ENCODE measurements around the gene LRCOL1. TPM values are rescaled to one million over a fixed set of nuclear protein-coding genes. Genes with fewer than 3 reads are reported as not detected.

LRCOL1 gene
- polyA plus RNA-seq, 5 donors: 0.74 to 2.2 (median 1.3) TPM

GRCh38 chr12:132568301-132568700 lies 42.1 kb downstream of the LRCOL1 start:
- DNase-seq: no peak

- DNase-seq: no peak
These were observed 43.8 kb downstream of the LRCOL1 start for GRCh38 chr12:132566516-132567131.

GRCh38 chr12:132565365-132565764 lies 45.0 kb downstream of the LRCOL1 start:
- no peak for DNase-seq

- DNase-seq: no peak
These were observed 46.5 kb downstream of the LRCOL1 start for GRCh38 chr12:132563911-132564310.

GRCh38 chr12:132562489-132563021 lies 47.8 kb downstream of the LRCOL1 start:
- no peak for DNase-seq

GRCh38 chr12:132561427-132562156 lies 48.8 kb downstream of the LRCOL1 start:
- no peak for DNase-seq

GRCh38 chr12:132560614-132561426 lies 49.6 kb downstream of the LRCOL1 start:
- DNase-seq: peak; percentile 56 to 58

- no peak for DNase-seq
These were observed 50.1 kb downstream of the LRCOL1 start for GRCh38 chr12:132560364-132560613.

GRCh38 chr12:132559652-132560363 lies 50.6 kb downstream of the LRCOL1 start:
- peak; percentile 56 to 60 for DNase-seq

GRCh38 chr12:132558861-132559623 lies 51.3 kb downstream of the LRCOL1 start:
- DNase-seq: no peak

- no peak for DNase-seq
These were observed 52.1 kb downstream of the LRCOL1 start for GRCh38 chr12:132558042-132558856.

- no peak for DNase-seq
These were observed 52.9 kb downstream of the LRCOL1 start for GRCh38 chr12:132557291-132558015.

- DNase-seq: no peak
These were observed 53.6 kb downstream of the LRCOL1 start for GRCh38 chr12:132556801-132557200.

- no peak for DNase-seq
These were observed 54.2 kb downstream of the LRCOL1 start for GRCh38 chr12:132556216-132556615.

- no peak for DNase-seq
These were observed 54.7 kb downstream of the LRCOL1 start for GRCh38 chr12:132555686-132556085.

- no peak for DNase-seq
These were observed 55.3 kb downstream of the LRCOL1 start for GRCh38 chr12:132554845-132555630.

Measured in right lung (tissue), 5 donors.